Stomach (tissue), 9 donors: Measurements from ENCODE around the gene ZFP90. TPM values are rescaled to one million over a fixed set of nuclear protein-coding genes. Genes with fewer than 3 reads are reported as not detected.
A peak's percentile ranks its signal among the peaks of the same experiment; 100 is the strongest.

ENCODE experiments used
- DNase-seq, 2 donors: peaks; one replicate each; pipeline versions ENCODE4 v3.0.0 to v3.0.0-alpha.2; 2013 to 2019
- H3K27ac ChIP-seq, 5 donors: fragments of 200-600 bp in 4 of 5; sonication (generic) in 4 of 5; one replicate each; pipeline ENCODE4 v1.5.1; 2013 to 2019; ENCODE audit warnings: mild to moderate bottlenecking in 1 of 5, moderate library complexity in 1 of 5
- H3K27me3 ChIP-seq, 3 donors: fragments of 200-600 bp; sonication (generic); one replicate each; pipeline ENCODE4 v1.5.1; 2017 to 2019; ENCODE audit warnings: mixed run types in 1 of 3
- H3K36me3 ChIP-seq, 4 donors: fragments of 200-600 bp; sonication (generic); 1 replicate in 3 of 4; 2 replicates in 1 of 4; pipeline ENCODE4 v1.5.1; 2016 to 2019
- H3K4me1 ChIP-seq, 4 donors: fragments of 200-600 bp; sonication (generic); one replicate each; pipeline ENCODE4 v1.5.1; 2016 to 2019
- H3K4me3 ChIP-seq, 4 donors: fragments of 200-600 bp; sonication (generic) in 3 of 4; one replicate each; pipeline ENCODE4 v1.5.1; 2016 to 2019; ENCODE audit warnings: mild to moderate bottlenecking in 1 of 4
- H3K9me3 ChIP-seq, 4 donors: fragments of 200-600 bp; sonication (generic); one replicate each; pipeline ENCODE4 v1.5.1; 2016 to 2019
- CTCF ChIP-seq, 7 experiments: fragments of 450-650 bp in 4 of 7; fragments of 200-600 bp in 3 of 7; sonication (generic) in 3 of 7; IDR thresholded peaks; one replicate each; pipeline ENCODE4 v1.5.1; 2016 to 2019; ENCODE audit warnings: antibody characterized with exemption in 7 of 7, control low read depth in 2 of 7, mild to moderate bottlenecking in 1 of 7
- EP300 ChIP-seq: sonication (generic); formaldehyde crosslinking; IDR thresholded peaks from one replicate; pipeline ENCODE4 v1.6.1; 2017; ENCODE audit warnings: antibody characterized with exemption
- POLR2A ChIP-seq, 4 donors: fragments of 450-650 bp; IDR thresholded peaks; one replicate each; pipeline ENCODE4 v1.6.1; 2016; ENCODE audit warnings: antibody characterized with exemption in 4 of 4, control low read depth in 2 of 4, mild to moderate bottlenecking in 1 of 4, moderate library complexity in 1 of 4
- POLR2AphosphoS5 ChIP-seq, 3 donors: sonication (generic); formaldehyde crosslinking; IDR thresholded peaks; one replicate each; pipeline ENCODE4 v1.6.1; 2016; ENCODE audit warnings: antibody characterized with exemption in 3 of 3
- WGBS, 5 donors: extraction: QIAGEN DNeasy Blood & Tissue Kit in 3 of 5; methylation state at CpG; one replicate each; pipeline versions ENCODE4 v1.1.5 to v1.1.7; 2013 to 2018; 5-methylcytosine and 5-hydroxymethylcytosine counted together
- intact Hi-C: fragments of 100-400 bp; cut with DNase I; formaldehyde crosslinking; loops from one replicate; pipeline ENCODE4 v1.15.1; 2023; ENCODE audit warnings: low total_unique reads
- polyA plus RNA-seq, 3 donors: library from polyadenylated mRNA; stranded (reverse); fragments of 200-250 nt; gene quantifications; one replicate each; pipeline ENCODE4 v1.2.3, GENCODE V29; 2013
- total RNA-seq, 5 donors: library from RNA; depleted of rRNA; stranded (reverse); fragments of >200 nt; gene quantifications; one replicate each; pipeline versions ENCODE4 v1.1.0 to v1.2.3, GENCODE V29; 2014 to 2016
- donor health status: healthy with polysubstance abuse.
- donor health status: Bipolar disorder and iron deficiency.
- donor health status: healthy.

ZFP90 gene
- total and polyA plus RNA-seq, 8 donors, result 6.2 to 28.1 (median 14.4) TPM

- Histone ChIP-seq H3K4me3 (no peak overlapping the region), H3K27me3 (no peaks in the 10 kb centered on the region), H3K27ac (no peak overlapping the region), H3K36me3 (no peaks in the 10 kb centered on the region), H3K9me3 (no peaks in the 10 kb centered on the region), H3K4me1 (peaks cover 11 to 28% (median 26%) of the 10 kb centered on the region in 4 donors)
- 86 to 95% (median 93%) methylated on average over 14 to 29 of the region's 29 CpGs for WGBS, 5 donors
- DNase-seq, result no peak
- intact Hi-C loops, result no loop called here
- TF ChIP-seq POLR2A (IDR thresholded peaks at IDR 0.05) (no peak), CTCF (IDR thresholded peaks at IDR 0.05) (no peak), POLR2AphosphoS5 (IDR thresholded peaks at IDR 0.05) (no peak), EP300 (no peak)
Observed at GRCh38 chr16:68526782-68527145, 12.3 kb upstream of the ZFP90 start.

- intact Hi-C loops, result no loop called here
- no peak overlapping the region for H3K27ac ChIP-seq
- H3K36me3 ChIP-seq, result no peaks in the 10 kb centered on the region
- H3K4me3 ChIP-seq, result no peak overlapping the region
- no peak for DNase-seq
- H3K9me3 ChIP-seq, result no peaks in the 10 kb centered on the region
- 44 to 59% (median 52%) methylated on average over 2 of the region's 2 CpGs for WGBS, 5 donors
- no peaks in the 10 kb centered on the region for H3K27me3 ChIP-seq
- TF ChIP-seq POLR2A (IDR thresholded peaks at IDR 0.05) (no peak), POLR2AphosphoS5 (IDR thresholded peaks at IDR 0.05) (no peak), EP300 (no peak), CTCF (IDR thresholded peaks at IDR 0.05) (no peak)
- peaks cover 11 to 28% (median 26%) of the 10 kb centered on the region in 4 donors for H3K4me1 ChIP-seq
Observed at GRCh38 chr16:68528233-68528632, 10.9 kb upstream of the ZFP90 start.

- peak overlapping the region in 1 of 5 donors; percentile 43 for H3K27ac ChIP-seq
- H3K36me3 ChIP-seq, result no peaks in the 10 kb centered on the region
- TF ChIP-seq POLR2AphosphoS5 (IDR thresholded peaks at IDR 0.05), result peak in 2 of 3 donors; percentile 35 to 63
- TF ChIP-seq CTCF (IDR thresholded peaks at IDR 0.05), result peak in 5 of 7 experiments; percentile 84 to 97 (median 91)
- no peak for TF ChIP-seq POLR2A (IDR thresholded peaks at IDR 0.05)
- TF ChIP-seq EP300, result no peak
- WGBS, 5 donors, result 14 to 20% (median 17%) methylated on average over 27 to 29 of the region's 29 CpGs
- intact Hi-C loops, result no loop called here
- no peaks in the 10 kb centered on the region for H3K27me3 ChIP-seq
- H3K9me3 ChIP-seq, result no peaks in the 10 kb centered on the region
- H3K4me1 ChIP-seq, result peaks cover 11 to 28% (median 26%) of the 10 kb centered on the region in 4 donors
- H3K4me3 ChIP-seq, result peak overlapping the region in 3 of 4 donors; percentile 2 to 23 (median 9)
- DNase-seq, result peak; percentile 90 to 96
Observed at GRCh38 chr16:68528686-68529379, 10.3 kb upstream of the ZFP90 start.

- intact Hi-C loops, result no loop called here
- Histone ChIP-seq H3K4me1 (peaks cover 11 to 28% (median 26%) of the 10 kb centered on the region in 4 donors), H3K27me3 (no peaks in the 10 kb centered on the region), H3K27ac (peak overlapping the region in 4 of 5 donors; percentile 5 to 75 (median 62)), H3K36me3 (no peaks in the 10 kb centered on the region), H3K4me3 (peak overlapping the region; percentile 68 to 90 (median 86)), H3K9me3 (no peaks in the 10 kb centered on the region)
- TF ChIP-seq POLR2A (IDR thresholded peaks at IDR 0.05) (no peak), CTCF (IDR thresholded peaks at IDR 0.05) (no peak), EP300 (no peak), POLR2AphosphoS5 (IDR thresholded peaks at IDR 0.05) (no peak)
- 17 to 25% (median 21%) methylated on average over 12 to 13 of the region's 13 CpGs for WGBS, 5 donors
- no peak for DNase-seq
Observed at GRCh38 chr16:68529608-68529930, 9.5 kb upstream of the ZFP90 start.
